Measurements from ENCODE around the gene IMPA2. TPM values are rescaled to one million over a fixed set of nuclear protein-coding genes. Genes with fewer than 3 reads are reported as not detected.
"Not testable (repeated sequence)": the region's sequence is repeated elsewhere in the genome, so short reads cannot be mapped to it uniquely, and the experiment has no call there.

IMPA2 gene
- total RNA-seq, 1 donor from 2014 or later, result 56.3 TPM

DNA sequence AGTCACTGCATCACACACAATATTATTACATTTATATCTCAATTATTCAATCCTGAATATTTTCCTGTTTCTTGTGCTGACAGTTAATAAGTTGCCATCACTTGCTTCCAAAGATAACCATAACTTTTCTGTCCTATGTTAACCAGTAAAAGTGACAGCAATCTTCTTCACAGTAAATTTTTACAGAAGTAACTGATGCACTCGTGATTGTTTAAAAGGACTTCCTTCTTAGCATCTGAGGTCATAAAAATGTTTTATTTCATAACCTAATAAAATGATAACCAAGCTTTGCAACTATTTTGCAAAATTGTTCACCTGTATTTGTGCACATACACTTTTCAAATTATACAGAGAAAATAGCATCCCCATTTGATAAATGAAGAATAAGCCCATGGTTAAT, 91.7 kb downstream of the IMPA2 start:
- DNase-seq (ENCODE audit: extremely low spot score, unreplicated experiment), result no peak
- Mint-ChIP-seq H3K27ac (no peak overlapping the region), H3K9me3 (no peaks in the 10 kb centered on the region), H3K27me3 (peaks cover 24% of the 10 kb centered on the region), H3K36me3 (no peaks in the 10 kb centered on the region), H3K4me3 (no peak overlapping the region), H3K4me1 (ENCODE audit: unreplicated experiment) (peaks cover 26% of the 10 kb centered on the region)
- TF ChIP-seq, protein P1, sequence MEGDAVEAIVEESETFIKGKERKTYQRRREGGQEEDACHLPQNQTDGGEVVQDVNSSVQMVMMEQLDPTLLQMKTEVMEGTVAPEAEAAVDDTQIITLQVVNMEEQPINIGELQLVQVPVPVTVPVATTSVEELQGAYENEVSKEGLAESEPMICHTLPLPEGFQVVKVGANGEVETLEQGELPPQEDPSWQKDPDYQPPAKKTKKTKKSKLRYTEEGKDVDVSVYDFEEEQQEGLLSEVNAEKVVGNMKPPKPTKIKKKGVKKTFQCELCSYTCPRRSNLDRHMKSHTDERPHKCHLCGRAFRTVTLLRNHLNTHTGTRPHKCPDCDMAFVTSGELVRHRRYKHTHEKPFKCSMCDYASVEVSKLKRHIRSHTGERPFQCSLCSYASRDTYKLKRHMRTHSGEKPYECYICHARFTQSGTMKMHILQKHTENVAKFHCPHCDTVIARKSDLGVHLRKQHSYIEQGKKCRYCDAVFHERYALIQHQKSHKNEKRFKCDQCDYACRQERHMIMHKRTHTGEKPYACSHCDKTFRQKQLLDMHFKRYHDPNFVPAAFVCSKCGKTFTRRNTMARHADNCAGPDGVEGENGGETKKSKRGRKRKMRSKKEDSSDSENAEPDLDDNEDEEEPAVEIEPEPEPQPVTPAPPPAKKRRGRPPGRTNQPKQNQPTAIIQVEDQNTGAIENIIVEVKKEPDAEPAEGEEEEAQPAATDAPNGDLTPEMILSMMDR (conservative IDR thresholded peaks at IDR 0.05), result no peak

DNA sequence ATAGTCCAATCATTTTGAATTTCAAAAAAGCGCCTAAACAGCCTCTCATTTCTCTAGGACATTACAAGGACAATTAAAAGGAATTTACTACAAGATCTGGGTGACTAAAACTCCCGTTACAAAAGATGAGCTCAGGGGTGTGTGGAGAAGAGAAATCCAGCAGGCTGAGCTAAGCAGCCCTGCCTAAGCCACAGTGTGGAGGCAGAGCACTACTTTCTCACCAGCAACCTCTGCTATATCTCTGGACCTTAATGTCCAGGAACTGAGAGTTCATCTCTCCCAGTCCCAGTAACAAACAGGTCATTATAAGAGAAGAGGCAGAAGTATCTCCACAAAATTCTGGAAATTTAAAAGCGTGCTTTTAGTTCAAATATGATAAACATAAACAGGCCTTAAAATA, 93.4 kb downstream of the IMPA2 start:
- peaks cover 30% of the 10 kb centered on the region for H3K4me1 Mint-ChIP-seq (ENCODE audit: unreplicated experiment)
- TF ChIP-seq, protein P1 (conservative IDR thresholded peaks at IDR 0.05), result peak; percentile 35
- H3K27ac Mint-ChIP-seq, result no peak overlapping the region
- H3K9me3 Mint-ChIP-seq, result no peaks in the 10 kb centered on the region
- no peak for DNase-seq (ENCODE audit: extremely low spot score, unreplicated experiment)
- peak overlapping the region; percentile 58 for H3K4me3 Mint-ChIP-seq
- peaks cover 24% of the 10 kb centered on the region for H3K27me3 Mint-ChIP-seq
- H3K36me3 Mint-ChIP-seq, result no peaks in the 10 kb centered on the region

DNA sequence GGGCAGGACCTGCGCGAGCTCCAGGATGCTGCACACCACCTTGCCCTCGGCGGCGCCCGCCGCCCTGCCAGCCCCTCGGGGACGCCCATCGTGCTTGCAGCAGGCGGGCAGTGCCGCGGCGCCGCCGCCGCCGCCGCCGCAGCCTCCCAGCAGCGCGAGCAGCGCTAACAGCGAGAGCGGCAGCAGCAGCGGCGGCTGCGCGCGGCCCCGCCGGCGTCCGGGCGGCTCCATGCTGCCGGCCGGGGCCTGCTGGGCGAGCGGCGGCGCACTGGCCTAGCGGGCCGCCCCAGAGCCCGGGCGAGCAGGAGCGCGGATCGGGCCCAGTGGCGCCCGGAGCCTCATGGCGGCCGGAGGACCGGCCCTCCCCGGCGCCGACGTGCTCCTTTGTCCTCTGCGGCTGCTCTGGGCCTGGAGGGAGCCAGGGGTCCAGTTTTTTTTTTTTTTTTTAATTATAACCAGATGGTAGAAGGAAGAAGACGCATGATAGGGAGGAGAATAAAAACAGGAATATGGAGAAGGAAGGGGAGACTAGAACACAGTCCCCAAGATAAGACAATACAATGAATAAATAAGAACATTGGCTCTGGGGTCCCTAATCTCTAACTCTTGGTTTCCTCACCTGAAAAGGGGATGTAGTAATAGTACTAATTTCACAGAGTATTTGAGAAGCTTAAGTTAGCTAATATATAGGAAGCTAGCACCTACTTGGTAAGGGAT, 95.3 kb downstream of the IMPA2 start:
- no peaks in the 10 kb centered on the region for H3K36me3 Mint-ChIP-seq
- TF ChIP-seq, protein P1 (conservative IDR thresholded peaks at IDR 0.05), result no peak
- H3K4me1 Mint-ChIP-seq (ENCODE audit: unreplicated experiment), result peaks cover 30% of the 10 kb centered on the region
- no peaks in the 10 kb centered on the region for H3K9me3 Mint-ChIP-seq
- H3K4me3 Mint-ChIP-seq, result peak overlapping the region; percentile 81
- DNase-seq (ENCODE audit: extremely low spot score, unreplicated experiment), result no peak
- H3K27ac Mint-ChIP-seq, result no peak overlapping the region
- peaks cover 24% of the 10 kb centered on the region for H3K27me3 Mint-ChIP-seq

- H3K27me3 Mint-ChIP-seq, result peaks cover 25% of the 10 kb centered on the region
- H3K27ac Mint-ChIP-seq; H3K36me3 Mint-ChIP-seq; H3K4me3 Mint-ChIP-seq; DNase-seq (ENCODE audit: extremely low spot score, unreplicated experiment); H3K9me3 Mint-ChIP-seq: not testable (repeated sequence)
- H3K4me1 Mint-ChIP-seq (ENCODE audit: unreplicated experiment), result peaks cover 26% of the 10 kb centered on the region
Measured at GRCh38 chr18:12077994-12078393, 96.7 kb downstream of the IMPA2 start.

DNA sequence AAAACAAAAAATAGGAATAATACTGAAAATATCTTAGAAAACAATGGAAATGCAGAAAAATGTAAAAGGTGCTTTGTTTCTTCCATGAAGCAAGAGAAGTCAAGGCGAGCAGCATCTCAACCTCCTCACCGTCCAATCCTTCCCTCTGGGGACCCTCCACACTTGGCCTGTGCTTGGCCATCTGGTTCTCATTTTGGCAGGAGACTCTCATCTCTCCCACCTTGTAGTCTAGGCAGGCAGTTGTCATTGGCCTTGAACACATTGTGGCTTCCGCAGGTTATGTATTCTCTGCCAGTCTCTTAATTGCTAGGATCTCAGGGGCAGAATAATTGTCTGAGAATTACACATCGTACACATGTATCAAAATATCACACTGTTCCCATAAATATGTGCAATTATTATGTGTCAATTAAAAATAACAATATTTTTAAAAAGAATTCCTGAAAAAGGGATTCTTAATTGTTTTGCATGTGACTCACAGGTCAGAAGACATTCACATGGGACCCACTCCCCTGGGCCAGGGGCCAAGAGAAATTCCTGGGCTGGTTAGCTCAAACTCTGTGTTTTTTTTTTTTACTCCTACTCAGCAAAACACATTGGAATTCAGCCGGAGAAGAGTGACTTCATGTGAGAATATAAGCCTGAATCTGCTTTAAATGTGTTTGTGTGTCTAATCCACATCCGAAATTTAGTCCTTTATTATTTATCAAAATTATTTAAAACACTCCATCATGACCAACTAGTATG, 98.4 kb downstream of the IMPA2 start:
- H3K27ac Mint-ChIP-seq, result no peak overlapping the region
- no peaks in the 10 kb centered on the region for H3K9me3 Mint-ChIP-seq
- no peak for DNase-seq (ENCODE audit: extremely low spot score, unreplicated experiment)
- no peaks in the 10 kb centered on the region for H3K36me3 Mint-ChIP-seq
- peaks cover 33% of the 10 kb centered on the region for H3K27me3 Mint-ChIP-seq
- H3K4me1 Mint-ChIP-seq (ENCODE audit: unreplicated experiment), result peaks cover 18% of the 10 kb centered on the region
- TF ChIP-seq, protein P1 (conservative IDR thresholded peaks at IDR 0.05), result no peak
- no peak overlapping the region for H3K4me3 Mint-ChIP-seq

Other genes starting within 250 kb of the IMPA2 start
- gene CHMP1B, start 130.1 kb upstream of the IMPA2 start, total RNA-seq (ENCODE audit: low replicate concordance), result 41.4 and 71.3 TPM in 2 replicates
- gene MPPE1, start 73.2 kb upstream of the IMPA2 start, total RNA-seq (ENCODE audit: low replicate concordance), result 35.3 and 35.8 TPM in 2 replicates
- gene ANKRD62, start 112.3 kb downstream of the IMPA2 start, total RNA-seq (ENCODE audit: low replicate concordance), result not detected in 2 replicates

All from type B pancreatic cell (in vitro differentiated cells).